ENCODE measurements around the gene PCDH15. TPM values are rescaled to one million over a fixed set of nuclear protein-coding genes. Genes with fewer than 3 reads are reported as not detected.

PCDH15 gene
- total RNA-seq, 2 donors from 2014 or later: 1.1 TPM; not detected in 1

GRCh38 chr10:54577682-54578081, 223.3 kb downstream of the PCDH15 start:
- DNase-seq (ENCODE audit: low spot score): no peak
- intact Hi-C loops (cut with DNase I): no loop called here
- Histone ChIP-seq H3K4me1 (replicated peaks) (no peaks in the 10 kb centered on the region), H3K9me3 (no peaks in the 10 kb centered on the region), H3K27me3 (replicated peaks; ENCODE audit: insufficient read depth) (no peaks in the 10 kb centered on the region), H3K4me3 (no peak overlapping the region), H3K36me3 (no peaks in the 10 kb centered on the region), H3K27ac (no peak overlapping the region)
- TF ChIP-seq CTCF (IDR thresholded peaks at IDR 0.05) (no peak), POLR2A (IDR thresholded peaks at IDR 0.05) (no peak), POLR2AphosphoS5 (IDR thresholded peaks at IDR 0.05) (no peak)
- WGBS: 87% methylated on average over 2 of the region's 2 CpGs

GRCh38 chr10:54576541-54576940, 224.5 kb downstream of the PCDH15 start:
- H3K36me3 ChIP-seq: no peaks in the 10 kb centered on the region
- TF ChIP-seq POLR2AphosphoS5 (IDR thresholded peaks at IDR 0.05) (no peak), POLR2A (IDR thresholded peaks at IDR 0.05) (no peak), CTCF (IDR thresholded peaks at IDR 0.05) (no peak)
- intact Hi-C loops (cut with DNase I): no loop called here
- H3K4me1 ChIP-seq (replicated peaks): no peaks in the 10 kb centered on the region
- H3K27ac ChIP-seq: no peak overlapping the region
- H3K4me3 ChIP-seq: no peak overlapping the region
- 50% methylated on average over 5 of the region's 5 CpGs for WGBS
- no peak for DNase-seq (ENCODE audit: low spot score)
- H3K27me3 ChIP-seq (replicated peaks; ENCODE audit: insufficient read depth): no peaks in the 10 kb centered on the region
- H3K9me3 ChIP-seq: no peaks in the 10 kb centered on the region

- Histone ChIP-seq H3K4me1 (replicated peaks) (no peaks in the 10 kb centered on the region), H3K27me3 (replicated peaks; ENCODE audit: insufficient read depth) (no peaks in the 10 kb centered on the region), H3K9me3 (no peaks in the 10 kb centered on the region), H3K27ac (no peak overlapping the region), H3K4me3 (no peak overlapping the region), H3K36me3 (no peaks in the 10 kb centered on the region)
- intact Hi-C loops (cut with DNase I): no loop called here
- no peak for DNase-seq (ENCODE audit: low spot score)
- TF ChIP-seq CTCF (IDR thresholded peaks at IDR 0.05): no peak
- no peak for TF ChIP-seq POLR2AphosphoS5 (IDR thresholded peaks at IDR 0.05)
- TF ChIP-seq POLR2A (IDR thresholded peaks at IDR 0.05): no peak
These were observed 241.5 kb downstream of the PCDH15 start for GRCh38 chr10:54559498-54559897.

DNA sequence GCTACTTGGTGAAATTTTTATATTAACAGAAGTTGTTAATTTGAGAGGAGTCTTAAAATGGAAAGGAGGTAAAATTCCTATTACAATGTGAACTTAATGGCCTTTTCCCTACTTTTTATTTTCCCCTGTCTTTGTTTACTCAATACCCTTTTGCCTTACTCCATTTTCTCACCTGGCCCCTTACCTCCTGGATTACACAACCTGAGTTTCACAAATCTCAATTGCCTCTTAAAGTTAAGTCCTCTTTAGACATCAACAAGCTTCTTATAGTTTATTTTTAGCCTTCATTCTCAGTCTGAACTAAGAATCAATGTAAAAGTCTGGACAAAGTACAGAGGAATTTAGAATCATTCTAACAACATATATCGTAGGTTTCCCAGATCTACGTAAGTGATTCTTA, 247.0 kb downstream of the PCDH15 start:
- no peak for TF ChIP-seq POLR2AphosphoS5 (IDR thresholded peaks at IDR 0.05)
- TF ChIP-seq POLR2A (IDR thresholded peaks at IDR 0.05): no peak
- no peak for TF ChIP-seq CTCF (IDR thresholded peaks at IDR 0.05)
- no peaks in the 10 kb centered on the region for H3K4me1 ChIP-seq (replicated peaks)
- no peaks in the 10 kb centered on the region for H3K27me3 ChIP-seq (replicated peaks; ENCODE audit: insufficient read depth)
- intact Hi-C loops (cut with DNase I): no loop called here
- H3K36me3 ChIP-seq: no peaks in the 10 kb centered on the region
- no peak overlapping the region for H3K4me3 ChIP-seq
- no peak overlapping the region for H3K27ac ChIP-seq
- 94% methylated on average over 2 of the region's 2 CpGs for WGBS
- H3K9me3 ChIP-seq: no peaks in the 10 kb centered on the region
- no peak for DNase-seq (ENCODE audit: low spot score)

GRCh38 chr10:54550016-54550415, 251.0 kb downstream of the PCDH15 start:
- H3K27me3 ChIP-seq (replicated peaks; ENCODE audit: insufficient read depth): no peaks in the 10 kb centered on the region
- intact Hi-C loops (cut with DNase I): no loop called here
- no peak overlapping the region for H3K4me3 ChIP-seq
- H3K4me1 ChIP-seq (replicated peaks): no peaks in the 10 kb centered on the region
- H3K9me3 ChIP-seq: no peaks in the 10 kb centered on the region
- TF ChIP-seq POLR2AphosphoS5 (IDR thresholded peaks at IDR 0.05): no peak
- no peak for TF ChIP-seq CTCF (IDR thresholded peaks at IDR 0.05)
- no peak for TF ChIP-seq POLR2A (IDR thresholded peaks at IDR 0.05)
- H3K27ac ChIP-seq: no peak overlapping the region
- H3K36me3 ChIP-seq: no peaks in the 10 kb centered on the region
- WGBS: 29% methylated on average over 3 of the region's 3 CpGs
- no peak for DNase-seq (ENCODE audit: low spot score)

Measured in prostate gland (tissue), 2 donors.